ENCODE measurements around the gene HYAL1.

HYAL1 gene

GRCh38 chr3:50269460-50269859 lies 33.9 kb downstream of the HYAL1 start:
- peak overlapping the region; percentile 53 for H3K4me3 ChIP-seq (ENCODE audit: low read length)
- DNase-seq (ENCODE audit: low read depth): no peak
- no peak for TF ChIP-seq CTCF (conservative IDR thresholded peaks at IDR 0.05; ENCODE audit: low read length)

GRCh38 chr3:50268703-50269451 lies 34.5 kb downstream of the HYAL1 start, which contains the start of gene SEMA3B:
Gene SEMA3B, plus strand, starts transcription at chr3:50269147. Its CDS starts 94 bp downstream, at chr3:50269241.
- peak; percentile 58 for DNase-seq (ENCODE audit: low read depth)
- TF ChIP-seq CTCF (conservative IDR thresholded peaks at IDR 0.05; ENCODE audit: low read length): no peak
- peak within 1 kb of the TSS; percentile 72 for H3K4me3 ChIP-seq (ENCODE audit: low read length)

GRCh38 chr3:50268276-50268675 lies 35.1 kb downstream of the HYAL1 start:
- no peak overlapping the region for H3K4me3 ChIP-seq (ENCODE audit: low read length)
- no peak for TF ChIP-seq CTCF (conservative IDR thresholded peaks at IDR 0.05; ENCODE audit: low read length)
- DNase-seq (ENCODE audit: low read depth): no peak

GRCh38 chr3:50267280-50267913 lies 36.0 kb downstream of the HYAL1 start:
- no peak for DNase-seq (ENCODE audit: low read depth)
- TF ChIP-seq CTCF (conservative IDR thresholded peaks at IDR 0.05; ENCODE audit: low read length): no peak
- peak overlapping the region; percentile 72 for H3K4me3 ChIP-seq (ENCODE audit: low read length)

GRCh38 chr3:50266836-50267235 lies 36.5 kb downstream of the HYAL1 start:
- no peak for DNase-seq (ENCODE audit: low read depth)

GRCh38 chr3:50266017-50266416 lies 37.4 kb downstream of the HYAL1 start:
- no peak overlapping the region for H3K4me3 ChIP-seq (ENCODE audit: low read length)
- no peak for TF ChIP-seq CTCF (conservative IDR thresholded peaks at IDR 0.05; ENCODE audit: low read length)
- DNase-seq (ENCODE audit: low read depth): no peak

More at GRCh38 chr3:50266836-50267235, 36.5 kb downstream of the HYAL1 start:
- H3K4me3 ChIP-seq (ENCODE audit: low read length): peak overlapping the region; percentile 72
- no peak for TF ChIP-seq CTCF (conservative IDR thresholded peaks at IDR 0.05; ENCODE audit: low read length)

GRCh38 chr3:50265571-50265970 lies 37.8 kb downstream of the HYAL1 start:
- no peak for TF ChIP-seq CTCF (conservative IDR thresholded peaks at IDR 0.05; ENCODE audit: low read length)
- no peak for DNase-seq (ENCODE audit: low read depth)
- H3K4me3 ChIP-seq (ENCODE audit: low read length): no peak overlapping the region

Measured in AG10803 (cell line).